ENCODE measurements around the gene LTBP3.
A peak's percentile ranks its signal among the peaks of the same experiment; 100 is the strongest.
"Not testable (repeated sequence)": the region's sequence is repeated elsewhere in the genome, so short reads cannot be mapped to it uniquely, and the experiment has no call there.

Gene LTBP3

DNA sequence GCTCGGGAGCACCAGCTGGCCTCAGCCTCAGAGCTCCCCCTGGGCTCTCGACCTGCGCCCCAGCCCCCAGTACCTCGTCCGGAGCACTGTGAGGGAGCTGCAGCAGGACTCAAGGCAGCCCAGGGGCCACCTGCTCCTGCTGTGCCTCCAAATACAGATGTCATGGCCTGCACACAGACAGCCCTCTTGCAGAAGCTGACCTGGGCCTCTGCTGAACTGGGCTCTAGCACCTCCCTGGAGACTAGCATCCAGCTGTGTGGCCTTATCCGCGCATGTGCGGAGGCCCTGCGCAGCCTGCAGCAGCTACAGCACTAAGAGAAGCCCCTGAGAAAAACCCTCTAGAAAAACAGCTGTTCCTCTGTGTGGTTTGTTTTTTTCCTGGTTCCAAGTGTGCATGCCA is 13.3 kb upstream of the LTBP3 start:
- no peak for FAIRE-seq

DNA sequence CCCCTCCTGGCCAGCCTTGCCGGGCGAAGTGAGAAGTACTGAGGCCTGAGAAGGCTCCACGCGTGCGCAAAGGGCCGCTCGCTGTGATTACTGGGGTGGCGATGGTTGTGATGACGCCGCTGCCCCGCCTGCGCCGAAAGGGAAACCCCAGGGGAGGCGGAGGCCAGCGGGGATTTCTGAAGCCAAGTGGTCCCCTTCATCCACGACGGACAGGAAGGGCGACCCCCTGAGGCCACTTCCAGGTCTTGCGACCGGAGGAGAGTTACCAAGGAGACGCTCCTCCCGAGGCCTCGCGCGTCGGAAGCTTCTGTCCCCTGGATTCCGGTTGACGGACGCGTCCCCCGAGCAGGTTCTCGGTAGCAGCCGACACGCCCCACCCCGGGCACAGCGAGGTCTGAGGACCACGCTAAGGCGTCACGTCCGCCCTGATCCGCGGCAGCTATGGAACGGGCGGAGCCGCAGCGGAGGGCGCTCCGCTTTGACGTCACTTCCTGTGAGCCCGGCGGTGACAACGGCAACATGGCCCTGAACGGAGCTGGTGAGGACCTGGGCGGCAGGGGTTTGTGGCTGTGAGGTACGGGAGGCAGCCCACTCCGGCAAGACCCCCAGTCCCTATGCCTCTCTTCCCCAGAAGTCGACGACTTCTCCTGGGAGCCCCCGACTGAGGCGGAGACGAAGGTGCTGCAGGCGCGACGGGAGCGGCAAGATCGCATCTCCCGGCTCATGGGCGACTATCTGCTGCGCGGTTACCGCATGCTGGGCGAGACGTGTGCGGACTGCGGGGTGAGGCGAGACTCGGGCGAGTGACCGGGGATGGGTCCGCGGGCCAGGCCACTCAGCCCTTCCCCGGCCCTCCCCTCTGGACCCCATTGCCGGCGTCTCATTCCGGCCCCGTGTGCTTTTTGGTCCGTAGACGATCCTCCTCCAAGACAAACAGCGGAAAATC is 12.1 kb upstream of the LTBP3 start, which contains the start of gene ZNRD2:
Gene ZNRD2 (plus strand): TSS at position 505 of the 946 bp plus-strand sequence. CDS start 15 bp downstream, at position 520.
- FAIRE-seq: peak; percentile 74

DNA sequence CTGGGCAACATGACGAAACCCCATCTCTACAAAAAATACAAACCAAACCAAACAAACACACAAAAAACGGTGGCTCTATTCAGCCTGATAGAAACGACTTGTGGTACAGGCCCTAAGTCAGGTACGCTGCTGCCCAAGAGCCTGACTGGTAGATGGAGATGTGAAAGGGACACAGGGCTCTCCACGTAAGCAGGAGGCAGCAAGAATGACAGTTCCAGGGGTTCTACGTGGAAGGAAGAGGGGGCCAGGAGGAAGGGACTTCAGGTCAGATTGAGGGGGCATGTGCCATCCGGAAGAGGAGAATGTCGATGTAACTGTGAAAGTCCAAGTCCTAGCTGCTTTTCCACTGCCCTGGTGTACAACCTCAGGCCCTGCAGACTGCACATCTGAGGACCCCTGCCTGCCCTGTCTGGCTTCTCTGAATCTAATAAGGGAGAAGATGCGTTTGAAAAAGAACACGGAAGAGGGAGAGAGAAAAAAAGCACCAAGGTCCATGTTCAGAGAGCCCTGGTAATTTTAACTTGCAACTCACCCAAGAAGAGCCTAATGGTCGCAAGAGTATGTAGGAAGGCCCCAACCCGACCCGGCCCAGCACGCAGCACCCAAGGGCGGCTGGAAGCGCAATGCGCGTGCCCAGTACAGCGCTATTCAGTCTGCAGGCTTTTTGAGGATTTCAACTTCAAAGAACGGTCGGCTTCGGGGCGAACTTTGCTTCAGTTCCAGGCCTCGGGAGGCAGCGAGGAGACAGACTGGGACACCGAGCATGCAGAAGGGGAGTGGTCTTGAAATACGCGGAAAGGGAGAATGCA is 11.2 kb upstream of the LTBP3 start:
- FAIRE-seq: no peak

DNA sequence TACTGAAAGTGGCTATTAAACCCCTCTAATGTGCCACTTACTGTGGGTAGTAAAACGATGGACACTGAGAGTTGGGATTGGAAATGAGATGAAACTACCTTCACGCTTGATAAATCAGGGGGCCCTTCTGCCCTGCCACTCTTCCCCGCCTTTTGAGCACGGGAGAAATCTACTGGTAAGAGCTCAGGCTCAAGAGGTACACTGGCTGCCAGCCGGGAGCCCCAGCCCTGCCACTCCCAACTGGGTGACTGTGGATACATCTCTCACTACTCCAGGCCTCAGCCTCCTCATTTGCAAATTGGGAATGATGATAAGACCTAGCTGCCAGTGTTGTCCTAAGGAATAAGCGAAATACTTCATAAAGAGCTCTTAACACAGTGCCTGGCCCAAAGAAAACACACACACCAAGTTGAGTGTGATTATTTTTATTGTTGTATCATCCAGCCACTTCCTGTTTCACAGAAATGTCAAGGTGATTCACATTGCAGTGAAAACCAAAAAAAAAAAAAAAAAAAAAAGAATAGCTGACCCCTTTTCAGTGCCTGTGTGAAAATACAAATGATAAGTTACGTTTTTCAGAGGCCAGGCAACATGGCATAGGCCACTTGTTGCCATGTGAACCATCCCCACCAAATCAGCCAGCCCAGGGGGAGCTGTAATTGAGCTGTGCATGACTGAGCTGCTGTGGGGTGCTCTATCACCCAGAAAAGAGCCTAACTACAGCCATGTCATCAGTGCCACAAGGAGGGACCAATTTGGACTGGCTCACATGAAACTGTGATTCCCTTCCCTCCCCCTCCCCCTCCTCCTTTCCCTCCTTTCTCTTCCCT is 7.7 kb upstream of the LTBP3 start:
- no peak for FAIRE-seq

DNA sequence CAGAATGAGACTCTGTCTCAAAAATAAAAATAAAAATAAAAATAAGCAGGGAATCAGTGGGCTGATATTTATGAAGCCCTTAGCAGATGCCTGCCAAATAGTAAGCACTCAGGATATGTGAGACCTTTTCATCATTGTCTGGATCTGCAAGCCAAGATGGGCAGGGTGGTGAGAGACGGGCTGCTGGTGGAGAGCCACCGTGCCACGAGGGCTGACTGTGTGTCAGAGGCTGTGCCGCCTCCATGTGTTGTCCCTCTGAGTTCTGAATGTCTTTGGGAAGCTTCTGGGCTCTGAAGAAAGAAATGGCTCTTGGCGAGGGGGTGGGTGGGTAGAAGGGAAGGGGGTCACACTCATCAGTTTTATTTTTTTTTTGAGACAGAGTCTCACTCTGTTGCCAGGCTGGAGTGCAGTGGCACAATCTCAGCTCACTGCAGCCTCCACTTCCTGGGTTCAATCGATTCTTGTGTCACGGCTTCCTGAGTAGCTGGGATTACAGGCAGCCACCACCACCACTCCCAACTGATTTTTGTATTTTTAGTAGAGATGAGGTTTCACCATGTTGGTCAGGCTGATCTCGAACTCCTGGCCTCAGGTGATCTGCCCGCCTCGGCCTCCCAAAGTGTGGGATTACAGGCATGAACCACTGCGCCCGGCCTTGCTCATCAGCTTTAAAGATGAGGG is 6.9 kb upstream of the LTBP3 start:
- FAIRE-seq: not testable (repeated sequence)

DNA sequence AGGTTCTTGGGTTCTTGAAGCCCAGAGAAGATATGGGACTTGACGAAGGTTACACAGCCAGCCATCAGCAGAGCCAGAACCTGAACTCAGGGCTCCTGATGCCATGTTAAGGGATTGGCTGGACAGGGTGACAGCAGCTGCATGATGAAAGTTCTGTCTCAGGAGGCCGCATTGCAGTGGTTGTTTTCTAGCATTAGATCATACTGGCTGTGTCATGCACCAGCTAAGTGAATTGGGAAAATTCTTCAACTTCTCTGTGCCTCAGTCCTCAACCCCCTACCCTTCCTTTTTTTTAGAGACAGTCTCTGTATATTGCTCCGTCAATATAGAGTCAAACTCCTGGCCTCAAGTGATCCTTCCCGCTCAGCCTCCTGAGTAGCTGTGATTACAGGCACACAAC is 5.4 kb upstream of the LTBP3 start:
- no peak for FAIRE-seq

DNA sequence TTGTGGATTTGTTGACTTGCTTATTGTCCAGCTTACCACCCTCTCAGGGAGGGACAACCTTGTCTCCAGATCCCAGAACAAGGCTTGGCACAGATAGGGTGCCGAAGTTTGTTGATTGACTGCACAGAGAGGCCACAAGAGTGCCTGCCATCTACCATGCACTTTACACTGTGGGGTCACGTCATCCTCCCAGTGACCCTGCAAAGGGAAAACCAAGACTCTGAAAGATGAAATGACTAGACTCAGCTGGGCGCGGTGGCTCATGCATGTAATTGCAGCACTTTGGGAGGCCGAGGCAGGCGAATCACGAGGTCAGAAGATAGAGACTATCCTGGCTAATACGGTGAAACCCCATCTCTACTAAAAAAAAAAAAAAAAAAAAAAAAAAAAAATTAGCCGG is 4.6 kb upstream of the LTBP3 start:
- no peak for FAIRE-seq

DNA sequence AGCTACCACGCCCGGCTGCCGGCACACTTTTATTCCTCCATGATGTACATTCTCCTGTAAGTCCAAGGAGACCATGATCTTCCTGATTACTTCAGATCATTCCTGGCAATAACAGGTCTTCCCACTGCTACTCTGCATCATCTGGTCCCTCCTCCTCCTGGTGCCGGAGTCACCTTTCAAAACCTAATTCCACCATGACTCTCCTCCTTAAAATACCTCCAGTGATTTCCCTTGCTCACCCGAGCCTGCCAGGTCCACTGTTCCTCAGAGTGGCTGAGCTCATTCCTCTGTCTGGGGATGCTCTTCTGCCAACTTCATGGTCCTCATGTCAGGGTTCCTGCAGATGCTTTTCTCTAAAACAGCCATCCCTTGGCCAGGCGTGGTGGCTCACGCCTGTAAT is 3.9 kb upstream of the LTBP3 start:
- FAIRE-seq: no peak

DNA sequence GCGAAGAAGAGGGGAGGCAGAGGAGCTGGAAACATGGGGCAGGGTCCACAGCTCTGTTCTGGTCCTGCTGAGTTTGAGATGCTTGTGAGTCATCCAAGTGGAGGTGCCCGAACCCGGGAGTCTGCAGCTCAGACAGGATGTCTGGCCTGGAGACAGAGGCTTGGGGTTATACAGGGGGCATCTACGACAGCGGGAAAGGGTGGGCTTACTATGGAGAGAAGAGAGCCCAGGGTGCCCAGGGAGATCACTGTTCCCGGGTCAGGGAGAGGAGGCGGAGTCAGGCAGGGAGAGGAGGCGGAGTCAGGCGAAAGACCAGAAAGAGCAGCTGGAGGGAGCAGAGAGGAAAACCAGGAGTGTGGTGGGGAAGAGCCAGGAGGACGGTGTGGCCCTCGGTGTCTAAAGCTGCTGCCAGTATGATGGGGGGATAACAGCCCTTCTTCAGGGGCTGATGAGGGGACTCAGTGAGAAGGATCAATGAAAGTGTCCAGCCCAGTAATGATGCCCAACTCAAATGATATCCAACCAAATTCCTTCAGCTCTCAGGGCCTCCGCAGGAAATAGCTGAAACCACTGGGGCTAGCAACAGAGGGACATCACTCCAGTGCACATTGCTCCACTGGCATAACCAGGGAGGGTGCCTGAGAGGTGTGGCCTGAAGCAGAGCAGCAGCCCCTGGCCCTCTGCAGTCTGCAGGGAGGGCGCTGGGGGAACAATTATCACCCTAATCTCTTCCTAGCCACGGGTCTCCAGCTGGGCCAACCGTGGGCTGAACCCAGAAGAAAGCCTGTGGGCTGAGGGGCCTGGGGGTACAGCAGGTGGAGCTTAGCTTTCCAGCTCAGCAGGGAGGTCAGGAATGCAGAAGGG is 2.6 kb upstream of the LTBP3 start:
- no peak for FAIRE-seq

DNA sequence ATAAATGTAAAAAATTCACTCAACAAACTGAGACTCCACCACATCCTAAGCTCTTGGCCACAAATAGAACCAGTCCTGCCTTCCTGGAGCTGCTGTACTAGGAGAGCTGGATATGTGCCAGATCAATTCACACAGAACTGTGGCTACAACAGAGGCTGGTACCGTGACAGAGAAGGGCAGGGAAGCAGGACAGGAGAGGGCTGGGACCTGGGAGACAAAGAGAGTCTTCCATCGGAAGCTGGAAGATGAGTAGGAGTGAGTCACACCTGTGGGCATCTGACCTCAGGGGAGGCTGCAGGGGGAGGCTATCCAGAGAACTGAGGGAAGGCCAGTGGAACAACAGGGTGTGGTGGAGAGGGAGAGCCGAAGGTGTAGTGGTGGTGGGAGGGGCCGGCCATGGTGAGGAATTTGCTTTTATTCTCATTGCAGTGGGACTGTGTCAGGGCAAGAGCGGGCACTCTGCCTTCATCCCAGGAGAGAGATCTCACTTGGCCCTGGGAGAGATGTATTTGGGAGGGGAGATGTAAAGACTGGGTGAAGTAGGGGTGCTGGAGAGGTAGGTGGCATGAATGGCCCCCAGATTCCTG is 1.9 kb upstream of the LTBP3 start:
- FAIRE-seq: no peak

DNA sequence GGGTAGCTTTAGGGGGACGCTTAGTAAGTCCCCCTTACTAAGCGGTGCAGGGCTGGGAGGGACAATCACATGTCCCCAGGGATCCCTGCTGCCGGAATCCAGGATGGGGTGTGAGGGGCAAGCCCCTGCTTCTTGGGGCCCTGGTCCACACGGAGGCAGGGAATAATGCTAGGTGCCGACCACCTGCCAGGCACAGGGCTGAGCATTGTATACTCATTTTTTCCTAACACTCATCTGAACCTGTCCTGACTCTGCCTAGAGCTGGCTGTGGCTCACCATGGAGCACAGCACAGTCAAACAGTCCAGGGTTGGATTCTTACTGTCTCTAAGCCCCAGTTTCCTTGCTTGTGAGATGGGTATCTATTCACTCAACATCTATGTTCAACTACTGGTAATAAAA is 1.4 kb upstream of the LTBP3 start:
- FAIRE-seq: no peak

DNA sequence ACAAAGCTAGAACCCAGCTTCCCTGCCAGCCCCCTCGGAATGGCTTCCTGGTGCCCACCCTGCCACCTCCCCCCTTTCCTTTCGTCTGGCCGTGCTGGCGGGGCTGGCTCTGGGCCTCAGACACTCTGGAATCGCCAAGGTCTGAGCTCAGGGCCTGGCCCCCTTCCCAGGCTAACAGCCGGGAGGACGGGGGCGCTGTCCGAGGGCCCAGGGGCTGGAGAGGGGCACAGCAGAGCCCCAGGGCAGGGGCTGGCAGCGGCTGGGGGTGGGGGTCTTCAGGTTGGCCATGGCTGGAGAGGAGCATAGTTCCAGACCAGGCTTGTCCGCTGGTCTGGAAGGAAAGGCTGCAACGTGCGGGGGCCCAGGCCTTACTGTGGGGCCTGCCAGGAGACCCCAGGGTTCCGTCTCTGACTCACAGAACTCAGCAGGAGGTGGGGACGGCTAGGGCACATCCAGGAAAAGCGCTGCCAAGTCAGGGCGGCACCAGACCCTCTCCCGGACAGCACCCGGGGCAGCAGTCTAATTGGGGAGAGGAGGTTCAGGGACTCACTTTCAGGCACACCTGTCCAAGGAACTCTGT is 861 bp upstream of the LTBP3 start:
- no peak for FAIRE-seq

DNA sequence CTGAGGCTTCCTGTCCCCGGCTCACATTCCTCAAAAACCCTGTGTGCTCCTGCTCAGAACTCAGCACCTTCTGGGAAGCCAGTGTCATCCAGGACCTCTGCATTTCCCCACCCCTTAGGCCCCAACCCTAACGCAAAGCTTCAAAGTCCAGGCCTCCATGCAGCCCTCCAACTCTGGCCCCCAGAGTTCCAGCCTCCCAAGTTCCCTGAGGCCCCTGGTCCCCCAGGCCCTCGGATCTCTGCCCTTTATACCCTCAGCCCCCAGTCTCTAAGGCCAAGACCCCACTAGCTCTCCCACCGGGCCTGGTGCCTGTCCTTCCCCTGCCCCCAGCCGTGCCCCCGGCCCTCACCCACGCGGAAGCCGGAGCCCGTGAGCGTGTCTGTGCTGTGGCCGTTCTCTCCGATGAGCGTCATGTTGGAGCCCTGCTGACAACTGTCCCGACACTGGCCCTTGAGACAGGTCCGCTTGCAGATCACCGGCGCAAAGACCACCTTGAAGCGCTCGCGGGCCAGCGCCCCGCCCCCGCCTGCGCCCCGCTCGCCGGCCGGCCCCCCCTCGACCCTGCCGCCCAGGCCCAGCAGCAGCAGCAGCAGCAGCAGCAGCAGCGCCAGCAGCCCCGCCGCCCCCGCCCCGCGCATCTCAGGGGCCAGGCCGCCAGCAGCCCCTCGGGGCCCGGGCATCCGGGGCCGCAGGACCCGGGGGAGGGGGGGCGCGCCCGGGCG is 718 bp downstream of the LTBP3 start:
- no peak for FAIRE-seq

DNA sequence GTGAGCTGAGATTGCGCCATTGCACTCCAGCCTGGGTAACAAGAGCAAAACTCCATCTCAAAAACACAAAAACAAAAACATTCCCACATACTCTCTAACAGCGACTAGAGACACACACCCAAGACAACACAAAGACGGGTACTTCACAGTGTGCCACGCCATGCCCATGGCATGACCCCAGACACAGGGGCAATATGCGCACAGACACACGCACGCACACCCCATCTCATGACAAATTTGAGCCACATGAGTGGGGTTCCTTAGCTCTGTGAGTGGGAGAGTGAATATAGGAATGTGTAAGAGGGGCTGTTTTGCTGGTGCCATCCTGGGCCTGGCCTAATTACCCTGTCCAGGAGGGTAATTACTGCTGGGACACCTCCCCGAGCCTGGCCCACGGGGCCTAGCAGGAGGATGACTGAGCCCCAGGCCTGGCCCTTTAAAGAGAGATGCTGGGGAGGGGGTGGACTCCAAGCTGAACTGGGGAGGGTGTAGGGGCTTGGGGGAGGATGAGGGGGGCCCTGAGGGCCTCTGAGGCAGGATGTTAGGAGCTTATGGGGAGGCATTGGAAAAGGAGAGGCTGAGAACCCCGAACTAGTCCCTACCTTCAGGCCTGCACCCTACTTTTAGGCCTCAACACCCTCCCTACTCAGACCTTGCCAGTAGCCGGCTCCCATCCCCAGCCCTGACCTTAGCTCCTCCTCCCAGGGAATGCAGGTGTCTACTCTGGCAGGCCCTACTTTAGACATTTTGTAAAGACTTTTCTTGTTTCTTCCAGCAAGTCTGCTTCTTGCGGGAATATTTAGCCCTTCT is 1.5 kb downstream of the LTBP3 start:
- FAIRE-seq: no peak

DNA sequence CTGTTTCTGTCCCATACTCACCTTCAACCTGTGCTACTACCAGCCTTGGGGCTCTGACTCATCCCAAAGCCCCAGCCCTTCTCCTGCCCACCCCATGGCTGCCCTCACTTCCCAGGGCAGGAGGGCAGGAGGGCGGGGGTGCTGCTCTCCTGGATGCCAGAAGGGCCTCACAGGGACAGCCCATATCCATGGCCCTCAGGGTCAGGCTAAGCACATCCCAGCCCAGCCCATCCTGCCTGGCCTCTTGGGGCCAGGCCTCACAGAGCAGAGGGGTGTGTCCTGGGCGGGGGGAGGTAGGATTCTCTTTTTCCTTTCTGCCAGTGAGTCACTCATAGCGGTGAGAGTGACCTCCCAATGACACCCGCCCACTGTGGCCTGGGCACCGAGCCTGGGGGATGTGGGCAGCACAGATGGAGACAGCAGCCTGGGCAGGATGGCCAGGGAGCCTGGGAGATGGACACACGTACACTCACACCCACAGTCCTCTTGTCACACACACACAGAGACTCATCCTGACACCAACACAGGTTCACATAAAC is 2.4 kb downstream of the LTBP3 start:
- FAIRE-seq: no peak

DNA sequence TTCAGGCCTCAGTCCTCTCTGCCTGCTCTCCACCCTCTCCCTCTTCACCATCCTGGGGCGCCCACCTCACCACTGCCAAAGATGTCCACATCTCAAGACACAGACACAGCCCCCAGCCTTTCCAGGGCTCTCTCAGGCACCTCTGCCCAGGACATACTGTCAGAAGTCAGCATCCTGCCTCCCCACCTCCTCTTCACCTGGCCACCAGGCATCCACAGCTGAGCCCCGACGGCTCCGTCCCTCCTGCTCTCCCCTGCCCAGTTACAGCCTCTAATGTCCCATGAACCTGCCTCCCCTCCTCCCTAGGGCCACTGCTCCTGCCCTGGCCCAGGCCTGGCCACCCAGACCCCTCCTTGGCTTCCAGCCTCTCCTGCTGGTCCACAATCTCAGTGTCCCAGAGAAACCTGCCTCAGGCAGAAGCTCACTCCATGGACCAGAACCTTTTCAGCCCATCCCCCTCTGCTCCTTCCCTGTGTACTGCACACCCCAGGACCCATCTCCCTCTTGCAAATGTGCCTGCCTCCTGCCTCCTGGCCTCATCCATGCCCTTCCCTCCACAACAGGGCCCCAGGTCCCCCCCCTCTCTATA is 3.2 kb downstream of the LTBP3 start:
- no peak for FAIRE-seq

DNA sequence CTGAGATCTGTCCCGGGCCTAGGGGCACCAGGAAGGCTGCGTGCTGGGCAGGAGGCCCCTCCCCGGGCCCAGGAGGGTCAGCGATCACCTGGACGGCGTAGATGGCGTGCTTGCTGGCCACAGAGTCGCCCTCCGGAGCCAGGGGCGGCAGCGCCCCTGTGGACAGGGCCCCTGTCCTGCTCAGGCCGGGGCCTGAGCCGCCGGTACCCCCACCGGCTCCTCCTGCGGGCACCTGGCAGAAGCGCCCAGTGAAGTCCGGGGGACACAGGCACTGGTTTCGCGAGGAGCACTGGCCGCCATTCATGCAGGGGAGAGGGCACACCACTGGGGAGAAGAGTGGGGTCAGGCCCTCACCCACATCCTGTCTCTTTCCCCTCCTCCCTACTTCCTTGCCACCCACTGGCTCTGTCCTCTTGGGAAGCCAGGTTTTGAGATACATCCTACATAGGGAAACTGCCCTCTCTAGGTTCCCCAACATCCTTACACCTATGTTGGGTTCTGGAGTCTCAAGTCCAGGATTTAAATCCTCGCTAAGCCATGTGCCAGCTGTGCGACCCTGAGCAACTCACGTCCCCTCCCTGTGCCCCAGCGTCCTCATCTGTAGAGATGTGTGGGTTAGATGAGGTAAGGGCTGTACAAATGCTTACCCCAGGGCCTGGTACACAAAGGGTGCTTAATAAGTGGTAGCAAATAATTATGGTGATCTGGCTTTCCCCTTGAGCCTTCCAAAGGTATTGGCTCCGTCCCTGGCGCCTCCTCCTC is 3.9 kb downstream of the LTBP3 start:
- no peak for FAIRE-seq

Measured in endometrium (tissue), 2 donors.